H9 (cell line): ENCODE data around the gene FASTKD3. TPM values are rescaled to one million over a fixed set of nuclear protein-coding genes. Genes with fewer than 3 reads are reported as not detected.

Source experiments
- DNase-seq: peaks from one replicate; pipeline ENCODE4 v3.0.0-alpha.2; 2017
- H2AFZ ChIP-seq: one replicate; pipeline ENCODE4 v1.6.1; 2013; ENCODE audit warnings: mild to moderate bottlenecking, low read length, control low read depth, moderate library complexity
- H2AK5ac ChIP-seq: 2 replicates; pipeline ENCODE4 v1.6.1; 2013; ENCODE audit warnings: low read length, control low read depth, mixed read lengths; ENCODE audit not compliant: insufficient read length
- H2BK120ac ChIP-seq: one replicate; pipeline ENCODE4 v1.6.1; 2013; ENCODE audit warnings: low read depth, mild to moderate bottlenecking, low read length, control low read depth, inconsistent platforms; ENCODE audit not compliant: poor library complexity, severe bottlenecking
- H2BK12ac ChIP-seq: 2 replicates; pipeline ENCODE4 v1.6.1; 2013; ENCODE audit warnings: low read length, control low read depth, mixed read lengths, low read depth; ENCODE audit not compliant: insufficient read length
- H2BK15ac ChIP-seq: 2 replicates; pipeline ENCODE4 v1.6.1; 2013; ENCODE audit warnings: low read depth, low read length, control low read depth
- H2BK20ac ChIP-seq: one replicate; pipeline ENCODE4 v1.6.1; 2013; ENCODE audit warnings: low read depth, mild to moderate bottlenecking, low read length, control low read depth, inconsistent platforms; ENCODE audit not compliant: poor library complexity, severe bottlenecking
- H2BK5ac ChIP-seq: 2 replicates; pipeline ENCODE4 v1.6.1; 2013; ENCODE audit warnings: low read length, control low read depth, mixed read lengths; ENCODE audit not compliant: insufficient read length
- H3K14ac ChIP-seq: 2 replicates; pipeline ENCODE4 v1.6.1; 2013; ENCODE audit warnings: low read length, control low read depth; ENCODE audit not compliant: insufficient read depth
- H3K18ac ChIP-seq: 2 replicates; pipeline ENCODE4 v1.6.1; 2013; ENCODE audit warnings: low read depth, mild to moderate bottlenecking, mixed read lengths, low read length, control low read depth; ENCODE audit not compliant: insufficient read length
- H3K23ac ChIP-seq: 2 replicates; pipeline ENCODE4 v1.6.1; 2013; ENCODE audit warnings: low read length, control low read depth, mixed read lengths, low read depth; ENCODE audit not compliant: insufficient read length
- H3K23me2 ChIP-seq: 2 replicates; pipeline ENCODE4 v1.6.1; 2013; ENCODE audit warnings: low read depth, mild to moderate bottlenecking, mixed read lengths, low read length, control low read depth; ENCODE audit not compliant: insufficient read length, poor library complexity, severe bottlenecking
- H3K27ac ChIP-seq: 2 replicates; pipeline ENCODE4 v1.5.1; 2013; ENCODE audit warnings: low read length, control low read depth, mixed read lengths, low read depth; ENCODE audit not compliant: insufficient read length
- H3K27me3 ChIP-seq: 2 replicates; pipeline ENCODE4 v1.6.1; 2013; ENCODE audit warnings: low read length, control low read depth, inconsistent platforms; ENCODE audit not compliant: insufficient read depth
- H3K4ac ChIP-seq: 2 replicates; pipeline ENCODE4 v1.6.1; 2013; ENCODE audit warnings: low read depth, mild to moderate bottlenecking, control low read depth, inconsistent platforms, low read length, moderate library complexity
- H3K4me1 ChIP-seq: 2 replicates; pipeline ENCODE4 v1.6.1; 2013; ENCODE audit warnings: low read length, control low read depth, inconsistent platforms; ENCODE audit not compliant: insufficient read depth
- H3K4me2 ChIP-seq: 2 replicates; pipeline ENCODE4 v1.6.1; 2013; ENCODE audit warnings: low read length, control low read depth, mixed read lengths; ENCODE audit not compliant: insufficient read length, insufficient read depth
- H3K56ac ChIP-seq: 2 replicates; pipeline ENCODE4 v1.6.1; 2013; ENCODE audit warnings: low read depth, mild to moderate bottlenecking, mixed read lengths, low read length, control low read depth; ENCODE audit not compliant: insufficient read length
- H3K79me1 ChIP-seq: 2 replicates; pipeline ENCODE4 v1.6.1; 2013; ENCODE audit warnings: low read depth, mild to moderate bottlenecking, moderate library complexity, low read length, control low read depth, inconsistent platforms; ENCODE audit not compliant: insufficient read depth, poor library complexity, severe bottlenecking
- H3K79me2 ChIP-seq: 2 replicates; pipeline ENCODE4 v1.6.1; 2013; ENCODE audit warnings: low read length, control low read depth, inconsistent platforms; ENCODE audit not compliant: insufficient read depth
- H3K9ac ChIP-seq: 2 replicates; pipeline ENCODE4 v1.6.1; 2013; ENCODE audit warnings: low read length, control low read depth, mixed read lengths; ENCODE audit not compliant: insufficient read length; ENCODE audit errors: extremely low read depth
- H3K9me3 ChIP-seq: one replicate; pipeline ENCODE4 v1.6.1; 2013; ENCODE audit warnings: low read depth, low read length, inconsistent platforms; ENCODE audit not compliant: control insufficient read depth
- H3T11ph ChIP-seq: one replicate; pipeline ENCODE4 v1.6.1; 2013; ENCODE audit warnings: mild to moderate bottlenecking, low read length, control low read depth, inconsistent platforms
- H4K20me1 ChIP-seq: one replicate; pipeline ENCODE4 v1.6.1; 2013; ENCODE audit not compliant: control insufficient read depth, insufficient read length, insufficient read depth
- H4K5ac ChIP-seq: 2 replicates; pipeline ENCODE4 v1.6.1; 2013; ENCODE audit warnings: low read depth, mild to moderate bottlenecking, mixed read lengths, low read length, control low read depth; ENCODE audit not compliant: insufficient read length
- H4K8ac ChIP-seq: replicated peaks from 2 replicates; pipeline ENCODE4 v1.6.1; 2013; ENCODE audit warnings: low read length, control low read depth, mixed read lengths, low read depth; ENCODE audit not compliant: insufficient read length
- H4K91ac ChIP-seq: 2 replicates; pipeline ENCODE4 v1.6.1; 2013; ENCODE audit warnings: low read depth, mild to moderate bottlenecking, moderate library complexity, mixed read lengths, low read length, control low read depth; ENCODE audit not compliant: insufficient read length
- H3K27ac Mint-ChIP-seq, 3 experiments: 2 replicates in 2 of 3; 3 replicates in 1 of 3; pipeline ENCODE4 v1.8.0; 2020 to 2021; ENCODE audit warnings: mixed read lengths in 3 of 3, mild to moderate bottlenecking in 1 of 3, moderate library complexity in 1 of 3
- H3K27me3 Mint-ChIP-seq: 2 replicates; pipeline ENCODE4 v1.8.0; 2021; ENCODE audit warnings: low read depth, mild to moderate bottlenecking, moderate library complexity, mixed read lengths
- H3K36me3 Mint-ChIP-seq, 3 experiments: 2 replicates in 2 of 3; 3 replicates in 1 of 3; pipeline ENCODE4 v1.8.0; 2020 to 2021; ENCODE audit warnings: low read depth in 3 of 3, mixed read lengths in 3 of 3; ENCODE audit not compliant: insufficient read depth in 1 of 3
- H3K4me1 Mint-ChIP-seq, 2 experiments: 2 replicates each; pipeline ENCODE4 v1.8.0; 2020; ENCODE audit warnings: mixed read lengths in 2 of 2
- H3K4me3 Mint-ChIP-seq, 2 experiments: 2 replicates in 1 of 2; 3 replicates in 1 of 2; pipeline ENCODE4 v1.8.0; 2020 to 2021; ENCODE audit warnings: mild to moderate bottlenecking in 2 of 2, mixed read lengths in 2 of 2, moderate library complexity in 1 of 2
- H3K9me3 Mint-ChIP-seq, 2 experiments: 2 replicates in 1 of 2; 3 replicates in 1 of 2; pipeline ENCODE4 v1.8.0; 2020; ENCODE audit warnings: mild to moderate bottlenecking in 2 of 2, mixed read lengths in 2 of 2, moderate library complexity in 1 of 2
- CTCF ChIP-seq: fragments of 200-600 bp; sonication (generic); conservative IDR thresholded peaks from 3 replicates; pipeline ENCODE4 v1.8.0; 2021; ENCODE audit warnings: antibody characterized with exemption, mild to moderate bottlenecking
- WGBS: extraction: QIAGEN DNeasy Blood & Tissue Kit; methylation state at CpG from one replicate; pipeline ENCODE4 v1.1.7; 2013; ENCODE audit warnings: missing lambda C conversion rate, low lambda C conversion rate, mixed read lengths; ENCODE audit not compliant: insufficient read length; ENCODE audit errors: extremely low coverage; 5-methylcytosine and 5-hydroxymethylcytosine counted together
- total RNA-seq: library from RNA; stranded (reverse); gene quantifications from 2 replicates; pipeline ENCODE4 v1.2.1, GENCODE V29; 2021

Gene FASTKD3
- total RNA-seq, 1 experiment from 2014 or later, result 15.0 TPM

GRCh38 chr5:7814816-7815215 is 54.0 kb downstream of the FASTKD3 start:
- H3K27ac Mint-ChIP-seq, result peak overlapping the region in 1 of 3 experiments; percentile 52; a peak in 1 of 7 replicates
- Histone ChIP-seq H2BK20ac (no peak overlapping the region), H2BK120ac (no peak overlapping the region), H3K56ac (no peak overlapping the region), H3K4me2 (no peak overlapping the region), H3K27me3 (no peaks in the 10 kb centered on the region), H2BK5ac (no peak overlapping the region), H3K4ac (no peak overlapping the region), H3K9ac (no peak overlapping the region), H2AK5ac (no peak overlapping the region), H3T11ph (no peak overlapping the region), H3K14ac (no peak overlapping the region), H3K23ac (no peak overlapping the region), H3K18ac (no peak overlapping the region), H3K4me1 (0 out of 2 replicates have a peak, but pooled peaks cover 2% of the 10 kb centered on the region), H3K27ac (no peak overlapping the region), H2BK12ac (no peak overlapping the region), H4K20me1 (no peaks in the 10 kb centered on the region), H2AFZ (no peak overlapping the region), H3K9me3 (no peaks in the 10 kb centered on the region), H3K23me2 (no peaks in the 10 kb centered on the region), H2BK15ac (no peak overlapping the region), H4K91ac (no peak overlapping the region), H3K79me1 (no peaks in the 10 kb centered on the region), H4K5ac (no peak overlapping the region), H4K8ac (no peak overlapping the region), H3K79me2 (no peaks in the 10 kb centered on the region)
- H3K36me3 Mint-ChIP-seq, result peaks cover 5 to 11% (median 8%) of the 10 kb centered on the region in 3 experiments; a peak in 4 of 7 replicates
- DNase-seq, result no peak
- H3K4me1 Mint-ChIP-seq, result peaks cover 27% of the 10 kb centered on the region in 2 experiments
- H3K9me3 Mint-ChIP-seq, result no peaks in the 10 kb centered on the region
- H3K4me3 Mint-ChIP-seq, result no peak overlapping the region
- no peak for TF ChIP-seq CTCF
- no CpG with 5 or more reads among the region's 10 CpGs for WGBS
- no peaks in the 10 kb centered on the region for H3K27me3 Mint-ChIP-seq
